C4-2B (cell line): ENCODE results near the gene GTF2H4.

ENCODE experiments used
- H3K27ac ChIP-seq: fragments of 450-650 bp; 2 replicates; pipeline ENCODE4 v1.5.1; 2017
- CTCF ChIP-seq: fragments of 450-650 bp; conservative IDR thresholded peaks from 2 replicates; pipeline ENCODE4 v1.5.1; 2017; ENCODE audit warnings: mild to moderate bottlenecking
- ZFX ChIP-seq: fragments of 450-650 bp; IDR thresholded peaks from 2 replicates; pipeline ENCODE4 v1.6.1; 2017

Gene GTF2H4

GRCh38 chr6:30880698-30881252 is 27.2 kb upstream of the GTF2H4 start:
- no peak overlapping the region for H3K27ac ChIP-seq
- TF ChIP-seq CTCF (no peak), ZFX (no peak)

- H3K27ac ChIP-seq, result peak overlapping the region; percentile 94
- no peak for TF ChIP-seq ZFX
- TF ChIP-seq CTCF, result no peak
Measured at GRCh38 chr6:30881392-30882203, 26.4 kb upstream of the GTF2H4 start.

DNA sequence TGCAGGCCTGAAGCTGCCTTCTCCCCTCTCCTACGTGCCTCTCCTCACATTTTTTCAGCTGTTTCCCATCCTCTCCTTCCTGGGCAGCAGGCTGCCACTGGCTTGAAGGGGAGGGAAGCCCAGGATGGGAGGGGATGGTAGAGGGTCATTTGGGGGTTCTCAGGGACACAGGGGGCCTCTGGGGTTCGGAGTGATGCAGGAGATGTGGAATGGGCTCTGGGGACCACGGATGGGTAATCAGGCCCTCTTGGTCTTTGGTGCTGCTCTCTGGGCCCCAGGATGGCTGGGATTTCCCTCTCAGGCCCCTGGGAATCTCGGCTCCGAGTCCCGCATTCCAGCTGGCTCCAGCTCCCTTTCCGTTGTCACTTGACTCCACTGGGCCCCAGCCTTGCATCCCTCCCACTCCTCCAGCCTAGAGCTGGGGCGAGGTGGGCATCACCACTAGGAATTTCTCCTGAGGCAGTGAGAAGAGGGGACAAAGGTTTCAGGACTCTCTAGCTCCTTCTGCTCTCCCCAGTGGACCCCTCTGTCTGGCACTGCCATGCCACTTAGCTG is 25.7 kb upstream of the GTF2H4 start:
- H3K27ac ChIP-seq, result peak overlapping the region; percentile 94
- TF ChIP-seq ZFX (no peak), CTCF (no peak)

GRCh38 chr6:30882759-30883684 is 25.0 kb upstream of the GTF2H4 start:
- TF ChIP-seq ZFX (peak; percentile 55; the same call in 1 of the 2 replicates), CTCF (no peak)
- H3K27ac ChIP-seq, result peak overlapping the region; percentile 94

- H3K27ac ChIP-seq, result peak within 1 kb of the TSS; percentile 94
- no peak for TF ChIP-seq ZFX
- TF ChIP-seq CTCF, result no peak
Measured at GRCh38 chr6:30883685-30884520, 24.1 kb upstream of the GTF2H4 start, which contains the start of gene DDR1. DDR1 (plus strand) TSS chr6:30884519; CDS start chr6:30888730, 4,211 bp downstream.
